IPS-NIHi11 (cell line): ENCODE results near the gene VDAC1.
"Not testable (repeated sequence)": the region's sequence is repeated elsewhere in the genome, so short reads cannot be mapped to it uniquely, and the experiment has no call there.

Experiments
- DNase-seq: peaks from one replicate; pipeline ENCODE4 v3.0.0; 2012; ENCODE audit warnings: mixed read lengths, low spot score

Gene VDAC1

DNA sequence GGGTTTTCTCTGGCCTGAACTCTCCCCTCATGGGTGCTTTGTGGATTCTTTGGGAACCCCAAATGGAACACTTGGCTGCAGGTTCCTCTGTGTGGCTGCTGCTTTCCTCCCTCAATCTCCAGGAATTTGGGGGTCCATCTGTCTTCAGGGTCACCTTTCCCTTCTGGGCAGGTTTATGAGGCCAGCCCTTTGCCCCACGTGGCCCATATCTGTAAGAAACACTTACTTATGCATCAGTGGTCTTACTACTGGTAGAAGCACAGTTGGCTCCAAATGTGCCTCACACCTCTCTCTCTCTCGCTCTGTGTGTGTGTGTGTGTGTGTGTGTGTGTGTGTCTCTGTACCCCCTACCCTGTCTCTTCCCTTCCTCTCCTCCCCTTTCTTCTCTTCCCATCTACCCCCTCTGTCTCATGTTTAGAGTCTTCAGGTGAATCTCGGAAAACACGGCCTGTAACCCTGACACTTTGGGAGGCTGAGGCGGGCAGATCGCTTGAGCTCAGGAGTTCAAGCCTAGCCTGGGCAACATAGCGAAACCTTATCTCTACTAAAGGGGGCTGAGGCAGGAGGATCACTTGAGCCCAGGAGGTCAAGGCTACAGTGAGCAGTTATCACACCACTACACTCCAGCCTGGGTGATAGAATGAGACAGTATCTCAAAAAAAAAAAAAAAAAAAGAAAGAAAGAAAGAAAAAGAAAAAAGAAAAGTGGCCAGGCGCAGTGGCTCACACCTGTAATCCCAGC is 63.1 kb downstream of the VDAC1 start:
- DNase-seq, result no peak

DNA sequence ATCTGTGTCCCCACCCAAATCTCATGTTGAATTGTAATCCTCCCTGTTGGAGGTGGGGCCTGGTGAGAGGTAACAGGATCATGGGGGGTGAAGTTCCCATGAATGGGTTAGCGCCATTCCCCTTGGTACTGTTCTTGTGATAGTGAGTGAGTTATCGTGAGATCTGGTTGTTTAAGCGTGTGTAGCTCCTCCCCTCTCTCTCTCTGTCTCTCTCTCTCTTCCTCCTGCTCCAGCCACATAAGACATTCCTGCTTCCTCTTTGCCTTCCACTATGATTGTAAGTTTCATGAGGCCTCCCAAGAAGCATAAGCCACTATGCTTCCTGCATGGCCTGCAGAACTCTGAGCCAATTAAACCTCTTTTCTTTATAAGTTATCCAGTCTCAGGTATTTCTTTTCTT is 65.1 kb downstream of the VDAC1 start:
- no peak for DNase-seq

DNA sequence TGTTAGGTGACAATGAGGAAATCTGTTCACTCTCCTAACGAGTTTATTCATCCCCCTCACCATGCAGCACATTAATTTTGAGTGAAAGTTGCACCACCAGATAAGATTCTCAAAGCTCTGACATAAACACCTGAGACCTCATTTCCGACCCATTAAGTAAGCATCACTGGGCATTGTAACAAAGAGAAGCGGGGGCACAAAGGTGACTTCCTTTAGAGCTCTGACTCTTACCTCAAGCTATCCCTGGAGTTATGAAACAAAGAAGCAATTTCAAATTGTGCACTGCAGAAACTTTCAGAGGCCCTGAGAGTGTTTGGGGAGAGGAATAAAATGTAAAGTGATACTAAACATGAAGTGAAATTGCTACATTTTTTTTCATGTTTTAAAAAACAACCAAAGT is 65.8 kb downstream of the VDAC1 start:
- DNase-seq, result no peak

DNA sequence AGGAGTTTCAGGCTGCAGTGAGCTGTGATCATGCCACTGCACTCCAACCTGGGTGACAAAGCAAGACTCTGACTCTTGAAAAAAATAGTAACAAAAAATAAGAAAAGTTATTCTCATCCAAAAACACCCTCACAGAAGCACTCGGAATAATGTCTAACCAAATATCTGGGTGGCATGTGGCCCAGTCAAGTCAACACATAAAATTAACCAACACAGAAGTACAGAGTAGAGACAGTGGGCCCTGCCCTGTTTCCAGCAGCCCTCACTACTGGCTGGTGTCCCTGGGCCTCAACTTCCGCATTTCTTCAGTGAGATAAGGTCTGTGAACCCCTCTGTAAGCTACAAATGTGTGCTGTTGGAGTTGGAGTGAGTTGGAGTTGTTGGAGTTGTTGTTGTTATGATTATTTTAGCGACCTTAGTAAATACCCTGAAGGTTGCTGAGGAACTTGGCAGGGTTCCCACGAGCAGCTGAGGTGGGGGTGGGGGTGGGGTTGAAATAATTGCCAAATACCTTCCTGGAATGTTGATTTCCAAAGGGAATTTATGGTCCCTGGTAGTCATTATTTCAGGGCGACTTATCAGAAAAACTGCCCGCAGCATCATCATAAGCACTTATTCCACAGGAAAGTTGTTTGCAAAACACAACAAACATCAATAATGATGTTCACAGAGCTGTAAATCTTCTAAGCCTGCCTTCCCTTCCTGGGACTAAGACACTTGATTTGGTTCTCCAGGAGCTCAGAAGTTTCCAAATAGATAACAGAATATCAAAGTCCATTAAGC is 66.5 kb downstream of the VDAC1 start:
- no peak for DNase-seq

DNA sequence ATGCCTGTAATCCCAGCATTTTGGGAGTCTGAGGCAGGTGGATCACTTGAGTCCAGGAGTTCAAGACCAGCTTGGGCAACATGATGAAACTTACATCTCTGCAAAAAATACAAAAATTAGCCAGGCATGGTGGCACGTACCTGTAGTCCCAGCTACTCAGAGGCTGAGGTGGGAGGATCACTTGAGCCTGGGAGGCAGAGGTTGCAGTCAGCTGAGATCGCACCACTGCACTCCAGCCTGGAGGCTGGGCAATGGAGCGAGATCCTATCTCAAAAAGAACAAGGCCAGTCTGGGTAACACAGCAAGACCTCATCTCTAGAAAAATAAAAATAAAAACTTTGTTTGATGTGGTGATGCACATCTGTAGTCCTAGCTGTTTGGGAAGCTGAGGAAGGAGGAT is 67.1 kb downstream of the VDAC1 start:
- DNase-seq, result not testable (repeated sequence)

DNA sequence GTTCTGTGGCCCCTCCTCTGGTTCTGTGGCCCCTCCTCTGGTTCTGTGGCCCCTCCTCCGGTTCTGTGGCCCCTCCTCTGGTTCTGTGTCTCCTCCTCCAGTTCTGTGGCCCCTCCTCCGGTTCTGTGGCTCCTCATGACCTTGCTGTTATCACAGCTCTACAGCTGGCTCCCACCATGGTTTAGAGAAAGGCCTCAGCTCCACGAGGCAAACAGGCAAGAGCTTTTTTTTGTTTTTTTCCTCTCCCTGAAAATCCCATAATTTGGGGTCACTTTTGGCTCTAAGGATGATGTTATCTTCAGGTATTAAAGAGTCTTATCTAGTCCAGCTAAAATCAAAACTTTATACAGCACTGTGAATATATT is 68.1 kb downstream of the VDAC1 start:
- DNase-seq, result no peak

DNA sequence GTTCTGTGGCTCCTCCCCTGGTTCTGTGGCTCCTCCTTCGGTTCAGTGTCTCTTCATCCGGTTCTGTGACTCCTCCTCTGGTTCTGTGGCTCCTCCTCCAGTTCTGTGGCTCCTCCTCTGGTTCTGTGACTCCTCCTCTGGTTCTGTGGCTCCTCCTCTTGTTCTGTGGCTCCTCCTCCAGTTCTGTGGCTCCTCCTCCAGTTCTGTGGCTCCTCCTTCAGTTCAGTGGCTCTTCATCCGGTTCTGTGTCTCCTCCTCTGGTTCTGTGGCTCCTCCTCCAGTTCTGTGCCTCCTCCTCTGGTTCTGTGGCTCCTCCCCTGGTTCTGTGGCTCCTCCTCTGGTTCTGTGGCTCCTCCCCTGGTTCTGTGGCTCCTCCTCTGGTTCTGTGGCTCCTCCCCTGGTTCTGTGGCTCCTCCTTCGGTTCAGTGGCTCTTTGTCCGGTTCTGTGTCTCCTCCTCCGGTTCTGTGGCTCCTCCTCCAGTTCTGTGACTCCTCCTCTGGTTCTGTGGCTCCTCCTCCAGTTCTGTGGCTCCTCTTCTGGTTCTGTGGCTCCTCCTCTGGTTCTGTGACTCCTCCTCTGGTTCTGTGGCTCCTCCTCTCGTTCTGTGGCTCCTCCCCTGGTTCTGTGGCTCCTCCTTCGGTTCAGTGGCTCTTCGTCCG is 68.7 kb downstream of the VDAC1 start:
- DNase-seq, result not testable (repeated sequence)

DNA sequence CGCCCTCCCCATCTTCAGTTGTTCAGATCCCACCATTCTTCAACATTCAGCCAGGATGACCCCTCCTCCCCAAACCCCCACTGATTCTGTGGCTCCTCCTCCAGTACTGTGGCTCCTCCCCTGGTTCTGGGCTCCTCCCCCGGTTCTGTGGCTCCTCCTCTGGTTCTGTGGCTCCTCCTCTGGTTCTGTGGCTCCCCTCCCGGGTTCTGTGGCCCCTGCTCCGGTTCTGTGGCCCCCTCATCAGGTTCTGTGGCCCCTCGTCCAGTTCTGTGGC is 69.2 kb downstream of the VDAC1 start:
- DNase-seq, result no peak

DNA sequence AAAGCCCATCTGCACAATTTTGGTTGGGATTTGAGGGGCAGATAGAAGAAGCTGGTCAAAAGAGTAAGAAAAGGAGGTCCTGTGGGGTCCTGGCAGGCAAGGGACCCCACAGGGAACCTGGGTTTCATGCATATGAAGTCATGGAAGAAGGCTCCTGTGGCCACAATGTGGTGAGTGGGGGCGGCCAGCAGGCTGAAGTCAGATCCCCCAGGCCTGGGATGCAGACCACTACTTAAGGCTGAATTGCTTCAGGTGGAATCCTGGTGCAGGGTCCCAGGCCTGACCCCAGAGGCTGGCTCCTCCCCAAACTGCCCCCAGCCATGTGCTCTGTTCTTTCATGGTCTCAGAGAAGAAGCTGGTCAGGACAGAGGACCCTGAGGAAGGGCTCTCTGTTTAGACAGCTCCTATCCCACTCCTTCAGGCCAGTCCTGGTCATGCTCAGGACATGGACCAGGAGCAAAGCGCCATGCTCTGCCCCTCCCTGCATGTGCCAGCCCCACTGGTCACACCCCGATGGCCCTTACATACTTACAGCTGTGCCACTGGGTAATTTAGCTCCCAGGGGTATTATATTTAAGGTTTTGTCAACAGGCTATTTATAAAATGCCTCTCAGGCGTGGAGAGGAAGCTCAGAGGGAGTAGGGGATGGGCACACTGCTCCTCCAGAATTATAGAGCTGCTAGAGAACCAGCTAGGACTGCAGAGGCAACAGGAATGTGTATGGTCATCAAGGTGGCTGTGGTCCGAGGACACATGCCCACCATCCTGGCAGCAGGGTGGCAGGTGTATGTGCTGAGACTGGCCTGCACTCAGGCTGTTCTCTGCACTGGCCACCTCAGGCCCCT is 69.7 kb downstream of the VDAC1 start:
- DNase-seq, result no peak

DNA sequence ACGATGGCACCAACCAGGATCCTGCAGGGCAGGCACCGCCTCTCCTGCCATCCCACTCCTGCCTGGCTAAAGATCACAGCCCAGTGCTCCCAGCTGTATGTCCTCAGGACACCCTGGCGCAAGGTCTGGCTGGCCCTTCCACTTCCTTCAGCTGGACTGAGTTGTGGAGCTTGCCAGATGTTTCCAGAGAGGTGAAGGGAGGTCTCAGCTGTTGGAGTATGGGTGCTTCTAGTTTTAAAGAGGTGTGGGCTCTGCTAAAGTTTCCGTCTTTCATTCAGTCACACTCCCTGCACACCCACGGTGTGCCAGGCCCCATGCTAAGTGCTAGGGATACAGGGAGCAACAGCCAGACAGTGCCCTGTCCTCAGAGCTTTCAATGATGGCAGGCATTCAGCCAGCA is 70.5 kb downstream of the VDAC1 start:
- DNase-seq, result no peak

DNA sequence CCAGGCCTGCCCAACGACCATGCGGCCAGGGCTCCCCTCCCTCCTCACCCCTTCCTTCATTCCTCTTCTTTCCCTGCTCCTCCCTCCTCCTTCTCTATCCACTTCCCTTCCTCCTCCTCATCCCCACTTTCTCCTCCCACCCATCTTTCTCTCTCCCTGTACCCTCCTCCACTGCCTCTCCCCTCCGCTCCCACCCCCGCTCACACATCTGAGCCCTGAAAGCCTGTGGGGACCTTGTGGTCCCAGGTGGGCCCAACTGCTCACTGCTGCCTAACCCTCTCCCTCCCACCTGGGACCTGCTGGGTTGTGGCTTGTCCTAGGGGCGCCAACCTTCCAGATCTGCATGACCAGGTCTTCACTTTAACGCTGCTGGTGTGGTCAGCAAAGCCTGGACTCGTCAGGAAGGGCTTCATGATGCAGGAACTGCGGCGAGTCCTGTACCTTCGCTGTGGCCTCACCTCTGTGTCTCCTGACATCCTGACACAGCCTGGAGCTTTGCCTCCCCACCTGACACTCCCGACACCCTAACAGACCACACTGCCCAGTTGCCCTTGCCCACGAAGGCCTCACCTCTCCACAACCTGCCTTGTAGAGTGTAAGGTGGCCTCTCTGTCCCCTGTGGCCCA is 71.0 kb downstream of the VDAC1 start:
- no peak for DNase-seq

DNA sequence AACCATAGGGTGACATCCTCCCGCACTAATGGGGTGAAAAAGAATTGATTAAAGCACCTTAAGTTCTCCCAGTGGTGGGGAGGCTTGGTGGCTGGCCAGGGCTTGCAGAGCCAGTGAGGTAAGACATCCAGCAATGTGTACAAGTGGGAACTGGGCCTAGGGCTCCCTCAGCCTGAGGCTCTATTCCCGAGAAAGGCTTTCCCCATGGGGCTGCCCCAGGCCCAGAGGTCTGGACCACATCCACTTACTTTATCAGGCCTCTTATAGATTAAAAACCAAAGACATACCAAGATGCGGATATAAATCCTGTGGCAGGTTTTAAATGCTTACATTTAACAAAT is 71.6 kb downstream of the VDAC1 start:
- no peak for DNase-seq

DNA sequence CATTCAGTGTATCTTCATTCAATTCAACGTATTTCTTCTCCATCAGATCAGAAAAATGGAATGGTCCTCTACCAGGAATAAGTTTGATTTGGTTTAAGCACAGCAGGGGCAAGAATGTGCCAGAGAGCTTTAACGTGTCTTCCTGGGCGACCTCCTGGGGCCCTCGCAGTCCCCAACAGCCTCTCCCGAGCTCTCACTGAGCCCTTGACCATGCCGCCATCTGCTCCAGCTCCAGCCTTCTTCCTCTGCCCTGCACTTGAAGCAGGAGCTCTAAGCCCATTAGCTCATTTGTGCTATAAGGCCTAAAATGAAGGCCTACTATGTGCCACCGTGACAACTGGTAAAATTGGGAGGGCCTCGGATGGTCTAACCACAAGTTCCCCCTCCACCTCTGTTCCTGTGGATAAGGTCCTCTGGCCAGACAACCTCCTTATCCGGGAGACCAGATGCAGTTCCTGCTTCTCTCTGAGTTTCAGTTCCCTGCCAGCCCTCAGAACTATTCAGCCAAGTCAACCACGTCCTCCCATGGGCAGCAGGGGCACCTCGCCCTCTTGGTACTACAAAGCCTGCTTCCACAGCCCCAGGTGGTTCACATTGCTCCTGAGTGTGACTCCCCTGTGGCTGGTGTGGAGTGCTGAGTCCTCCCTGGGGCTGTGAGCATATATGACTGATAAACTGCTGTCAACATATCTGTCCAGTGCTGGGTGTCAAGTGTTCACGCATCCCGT is 72.2 kb downstream of the VDAC1 start:
- no peak for DNase-seq

DNA sequence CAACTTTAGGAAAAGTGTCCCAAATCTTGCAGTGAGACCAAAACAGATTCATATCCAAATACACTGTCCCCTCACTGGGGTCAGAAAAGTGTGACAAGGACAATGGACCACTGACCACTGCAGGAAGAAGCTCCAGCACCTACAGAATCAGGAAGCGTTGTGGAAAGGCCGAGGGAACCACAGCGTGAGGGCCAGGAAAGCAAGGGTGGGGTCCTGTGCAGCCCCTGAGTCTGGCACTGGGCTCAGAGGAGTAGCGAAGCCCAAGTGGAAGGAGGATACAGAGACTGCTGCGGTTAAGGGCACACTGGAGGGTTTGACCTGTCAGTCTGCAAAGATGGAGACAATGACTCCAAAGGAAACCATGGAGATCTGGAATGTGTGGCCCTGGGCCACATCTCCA is 73.2 kb downstream of the VDAC1 start:
- DNase-seq, result no peak

DNA sequence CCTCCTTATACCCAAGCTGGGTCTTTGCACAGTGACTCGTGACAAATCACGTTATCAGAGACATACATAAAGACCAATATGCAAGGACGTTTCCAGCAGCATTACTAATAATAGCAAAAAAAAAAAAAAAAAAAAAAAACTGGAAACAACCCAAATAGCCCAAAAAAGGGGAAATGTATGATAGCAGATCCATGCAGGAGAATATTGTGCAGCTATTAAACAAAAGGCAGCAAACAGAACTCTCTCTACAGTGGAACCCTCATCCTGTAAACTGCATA is 74.0 kb downstream of the VDAC1 start:
- no peak for DNase-seq

DNA sequence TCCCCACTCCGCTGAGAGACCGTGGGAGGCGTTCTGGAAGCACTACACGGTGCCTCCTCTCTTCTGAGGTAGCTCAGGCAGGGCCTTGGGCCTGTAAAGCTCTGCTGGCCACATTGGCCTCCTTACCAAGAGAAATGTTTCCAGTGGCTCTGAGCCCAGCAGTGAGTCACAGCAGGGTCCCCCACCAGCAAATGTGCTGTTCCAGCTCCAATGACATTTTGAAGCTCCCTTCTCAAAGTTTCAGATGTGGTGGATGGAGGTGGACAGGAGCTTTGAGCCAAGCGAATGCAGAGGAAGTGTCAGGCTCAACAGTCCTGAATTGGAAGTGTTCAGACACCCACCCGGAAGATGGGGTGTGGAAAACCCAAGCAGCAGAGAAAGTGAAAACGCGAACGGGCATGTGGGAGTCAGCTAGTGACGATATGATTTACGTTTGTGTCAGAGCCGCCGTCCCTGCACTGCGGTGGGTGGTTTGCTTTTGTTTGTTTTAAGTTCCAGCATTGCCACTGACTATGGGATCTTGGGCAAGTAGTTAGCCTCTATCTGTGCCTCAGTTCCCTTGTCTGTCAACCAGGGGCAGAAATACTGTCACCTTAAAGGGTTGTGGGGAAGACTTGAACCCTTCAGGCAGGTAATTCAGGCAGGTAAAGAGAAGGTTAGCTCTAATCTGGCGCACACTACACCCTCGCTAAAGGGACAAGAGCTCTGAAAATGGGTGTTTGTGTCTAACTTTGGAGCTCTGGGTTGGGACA is 74.5 kb downstream of the VDAC1 start:
- no peak for DNase-seq

DNA sequence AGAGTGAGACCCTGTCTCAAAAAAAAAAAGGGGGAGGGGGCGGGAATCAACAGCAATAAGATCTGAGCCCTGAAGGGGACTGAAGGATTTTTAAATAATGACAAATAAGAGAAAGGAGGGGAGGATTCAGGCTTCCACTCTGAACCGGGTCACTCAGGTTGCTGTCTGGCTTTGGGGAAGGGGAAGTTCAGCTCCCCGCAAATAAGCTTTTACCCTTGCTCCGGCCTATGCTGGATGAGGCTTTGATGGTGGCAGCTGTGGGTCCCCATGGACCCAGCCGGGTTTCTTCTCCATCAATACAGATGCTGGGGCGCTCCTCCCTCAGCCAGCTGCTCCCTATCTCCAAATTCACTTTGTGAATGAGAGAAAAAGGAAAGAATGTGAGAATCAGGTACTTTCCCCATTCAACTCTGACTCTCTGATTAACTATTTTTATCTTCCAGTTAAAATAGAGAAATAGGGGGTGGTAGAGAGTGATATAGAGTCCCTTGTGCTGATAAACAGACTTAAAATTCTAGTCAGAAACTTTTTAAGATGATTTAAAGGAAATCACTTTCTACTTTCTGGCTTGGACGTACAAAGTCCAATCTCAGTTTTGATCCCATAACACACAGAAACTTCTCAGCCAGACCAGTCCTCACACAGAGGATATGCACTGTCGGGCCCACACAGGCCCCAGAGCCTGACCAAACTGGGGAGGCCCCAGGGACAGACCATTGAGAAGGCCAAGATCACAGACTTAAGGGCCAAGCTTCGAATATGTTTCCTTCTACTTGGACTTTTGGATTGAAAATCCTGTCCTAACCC is 76.0 kb downstream of the VDAC1 start:
- no peak for DNase-seq

DNA sequence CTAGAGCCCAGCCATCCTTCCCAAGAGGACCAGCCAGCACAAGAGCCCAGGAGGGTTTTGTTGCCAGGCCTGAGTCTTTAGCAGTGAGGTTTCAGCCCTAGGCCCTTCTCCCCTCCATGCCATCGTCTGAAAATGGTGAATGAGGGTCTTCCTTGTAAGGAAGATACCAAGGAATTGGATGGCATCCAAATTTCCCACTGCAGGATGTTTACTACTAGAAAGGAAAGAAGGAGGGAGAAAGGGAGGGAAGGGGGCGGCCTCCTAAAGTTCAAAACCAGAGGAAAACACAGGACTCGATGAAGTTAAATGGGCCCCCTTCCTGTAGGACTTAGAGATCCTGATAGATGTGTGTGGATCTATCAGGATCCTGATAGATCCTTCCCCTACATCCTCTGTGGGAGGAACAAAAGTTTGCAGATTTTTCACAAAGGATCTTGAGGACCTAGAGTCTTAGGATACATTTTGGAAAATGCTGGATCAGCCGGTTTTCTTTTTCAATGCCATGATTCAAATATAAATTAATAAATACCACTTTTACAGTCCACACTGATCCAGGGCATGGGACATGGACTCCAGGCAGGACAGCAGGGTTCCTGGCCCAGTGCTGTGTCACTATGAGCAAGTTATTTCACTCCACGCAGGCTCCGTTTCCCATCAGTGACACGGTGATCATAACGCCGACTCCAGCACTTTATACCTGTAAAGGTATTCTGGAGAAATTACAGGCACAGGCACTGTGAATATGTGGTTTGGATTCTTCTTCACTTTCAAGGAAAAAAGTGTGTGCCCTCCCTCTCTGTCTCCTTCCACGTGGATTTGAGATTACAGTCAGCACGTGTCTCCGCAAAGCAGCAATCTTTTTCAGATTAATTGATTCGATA is 77.2 kb downstream of the VDAC1 start:
- no peak for DNase-seq
